Right hindlimb (tissue), 1 donor: ENCODE results near the gene TBC1D5.

Experiments used
- DNase-seq: peaks from one replicate; pipeline ENCODE4 v3.0.0-alpha.2; 2018

TBC1D5 gene

DNA sequence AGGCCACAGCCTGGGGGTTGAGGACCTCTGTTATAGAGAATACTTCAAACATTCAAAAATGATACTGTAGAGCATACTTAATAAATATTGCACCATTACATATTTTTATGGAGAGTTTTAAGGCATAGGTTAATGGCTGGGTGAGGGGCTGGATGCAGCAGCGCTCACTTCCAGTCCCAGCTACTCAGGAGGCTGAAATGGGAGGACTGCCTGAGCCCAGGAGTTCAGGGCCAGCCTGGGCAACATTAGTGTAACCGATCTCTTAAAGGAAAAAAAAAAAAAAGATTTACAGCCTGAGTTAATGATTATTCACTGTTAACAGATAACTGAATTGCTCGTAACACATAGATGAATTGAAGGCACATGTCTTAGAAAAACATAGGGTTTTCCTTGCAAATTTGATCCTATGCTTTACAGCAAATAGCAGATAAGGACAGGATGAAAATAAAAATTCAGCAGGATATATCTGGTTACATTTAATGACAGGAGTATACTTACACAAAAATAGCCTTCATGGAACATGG lies 282.9 kb downstream of the TBC1D5 start:
- no peak for DNase-seq

DNA sequence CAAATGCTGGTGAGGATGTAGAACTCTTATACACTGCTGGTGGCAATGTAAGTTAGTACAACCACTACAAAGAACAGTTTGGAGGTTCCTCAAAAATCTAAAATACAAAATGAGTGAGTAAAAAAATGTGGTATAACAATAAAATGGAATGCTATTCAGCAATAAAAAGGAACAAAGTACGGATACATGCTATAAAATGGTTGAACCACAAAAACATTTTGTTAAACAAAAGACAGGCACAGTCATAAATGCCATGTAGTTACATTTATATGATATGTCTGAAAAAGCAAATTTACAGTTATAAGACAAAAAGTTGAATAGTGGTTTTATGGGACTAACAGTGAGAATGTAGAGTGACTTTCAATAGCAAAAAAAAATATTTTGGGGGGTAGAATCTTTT lies 285.8 kb downstream of the TBC1D5 start:
- DNase-seq: no peak

DNA sequence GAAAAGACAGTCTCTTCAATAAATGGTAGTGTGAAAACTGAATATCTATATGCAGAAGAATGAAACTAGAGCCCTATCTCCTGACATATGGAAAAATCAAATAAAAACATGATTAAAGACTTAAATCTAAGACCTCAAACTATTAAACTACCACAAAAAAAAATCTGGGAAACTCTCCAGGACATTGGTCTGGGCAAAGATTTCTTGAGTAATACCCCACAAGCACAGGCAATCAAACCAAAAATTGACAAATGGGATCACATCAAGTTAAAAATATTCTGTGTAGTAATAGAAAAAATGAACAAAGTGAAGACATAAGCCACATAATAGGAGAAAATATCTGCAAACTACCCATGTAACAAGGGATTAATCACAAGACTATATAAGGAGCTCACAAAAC lies 286.4 kb downstream of the TBC1D5 start:
- DNase-seq: no peak

DNA sequence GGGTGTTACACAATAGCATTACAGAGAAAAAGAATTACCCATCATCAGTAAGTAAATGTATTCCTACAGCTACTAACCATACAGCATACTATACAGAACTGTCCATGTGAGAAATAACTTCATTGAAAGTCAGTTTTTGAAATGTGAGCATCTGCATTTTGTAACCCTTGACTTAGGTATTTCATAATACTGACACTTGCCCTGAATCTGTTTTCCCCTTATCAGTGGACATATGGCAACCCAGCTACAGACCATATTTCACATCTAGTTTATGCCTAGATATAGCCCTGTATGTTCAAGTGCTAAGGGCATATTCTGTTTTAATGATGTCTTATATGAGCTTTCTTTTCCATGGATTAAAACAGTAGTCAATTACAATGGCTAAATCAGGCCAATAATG lies 297.6 kb downstream of the TBC1D5 start:
- DNase-seq: no peak

DNA sequence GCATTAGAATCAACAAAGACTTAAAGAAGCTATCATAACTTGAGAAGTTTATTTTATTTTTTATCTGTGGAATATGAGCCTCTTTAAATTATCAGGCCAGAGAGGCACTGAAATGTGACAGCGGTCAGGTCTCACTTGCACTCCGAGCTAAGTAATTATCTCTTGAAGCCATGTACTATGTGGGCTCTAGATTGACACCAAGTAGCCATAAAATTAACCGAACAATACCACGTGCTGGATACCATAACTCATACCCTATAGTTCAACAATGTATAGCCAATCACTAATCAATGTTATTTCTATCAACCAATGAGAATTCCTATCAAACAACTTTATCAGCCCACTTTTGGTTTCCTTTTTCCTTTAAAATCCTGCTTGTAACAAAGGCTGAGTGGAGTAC lies 299.3 kb downstream of the TBC1D5 start:
- no peak for DNase-seq

DNA sequence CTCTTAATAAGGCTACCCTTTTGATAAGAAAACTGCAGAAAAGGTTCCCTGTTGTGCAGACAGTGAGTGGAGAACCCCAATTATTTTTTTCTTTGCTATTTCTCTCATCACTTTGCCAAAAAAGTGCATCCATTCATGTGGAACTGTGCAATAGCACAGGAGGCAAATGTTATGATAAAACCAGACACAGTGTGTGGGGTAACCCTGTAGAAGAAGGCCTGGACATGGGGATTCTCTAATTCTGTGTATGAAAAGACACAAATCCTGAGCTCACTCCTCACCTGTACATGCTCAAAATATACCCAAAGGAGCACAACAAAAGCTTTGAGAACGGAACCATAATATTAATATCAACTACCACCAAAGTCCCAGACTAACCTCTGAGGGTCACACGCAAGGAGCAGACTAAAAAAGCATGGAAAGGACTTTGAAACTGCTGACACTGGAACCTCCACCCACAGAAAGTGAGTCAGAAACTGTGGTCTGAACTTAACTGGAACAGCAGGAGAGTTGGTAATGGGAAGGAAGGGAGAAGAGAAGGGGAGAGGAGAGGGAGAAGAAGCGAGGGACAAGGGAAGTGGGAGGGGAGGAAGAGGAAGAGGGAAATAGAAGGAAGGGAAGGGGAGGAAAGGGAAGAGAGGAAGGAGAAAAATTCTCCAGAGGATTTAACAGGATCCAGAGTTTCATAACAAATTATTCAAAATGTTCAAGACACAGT lies 299.9 kb downstream of the TBC1D5 start:
- no peak for DNase-seq

DNA sequence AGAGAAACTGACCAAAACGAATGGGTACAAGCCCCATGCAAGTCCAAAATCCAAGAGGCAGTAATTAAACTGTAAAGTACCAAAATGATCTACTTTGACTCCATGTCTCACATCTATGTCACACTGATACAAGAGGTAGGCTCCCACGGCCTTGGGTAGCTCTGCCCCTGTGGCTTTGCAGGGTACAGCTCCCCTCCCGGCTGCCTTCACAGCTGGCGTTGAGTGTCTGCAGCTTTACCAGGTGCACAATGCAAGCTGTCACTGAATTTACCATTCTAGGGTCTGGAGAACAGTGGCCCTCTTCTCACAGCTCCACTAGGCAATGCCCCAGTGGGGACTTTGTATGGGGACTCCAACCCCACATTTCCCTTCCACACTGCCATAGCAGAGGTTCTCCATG lies 308.6 kb downstream of the TBC1D5 start:
- DNase-seq: no peak

DNA sequence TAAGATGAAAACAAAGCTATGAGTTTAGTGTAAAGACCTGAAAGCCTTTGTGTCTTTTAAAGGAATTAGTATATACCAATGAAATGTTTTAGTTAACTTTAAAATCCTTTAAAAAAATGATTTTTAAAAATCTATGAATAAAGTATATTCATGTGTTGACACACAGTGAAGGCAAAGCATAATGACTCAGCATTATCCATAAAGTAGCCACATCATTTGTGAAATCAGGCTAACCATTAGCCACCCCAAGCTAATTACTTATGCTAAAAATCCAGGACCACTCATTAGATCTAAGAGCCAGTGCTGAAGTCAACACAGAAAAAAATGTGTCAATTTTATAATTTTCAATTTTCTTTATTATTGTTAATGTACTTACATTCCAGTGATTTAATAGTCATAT lies 310.2 kb downstream of the TBC1D5 start:
- DNase-seq: no peak

DNA sequence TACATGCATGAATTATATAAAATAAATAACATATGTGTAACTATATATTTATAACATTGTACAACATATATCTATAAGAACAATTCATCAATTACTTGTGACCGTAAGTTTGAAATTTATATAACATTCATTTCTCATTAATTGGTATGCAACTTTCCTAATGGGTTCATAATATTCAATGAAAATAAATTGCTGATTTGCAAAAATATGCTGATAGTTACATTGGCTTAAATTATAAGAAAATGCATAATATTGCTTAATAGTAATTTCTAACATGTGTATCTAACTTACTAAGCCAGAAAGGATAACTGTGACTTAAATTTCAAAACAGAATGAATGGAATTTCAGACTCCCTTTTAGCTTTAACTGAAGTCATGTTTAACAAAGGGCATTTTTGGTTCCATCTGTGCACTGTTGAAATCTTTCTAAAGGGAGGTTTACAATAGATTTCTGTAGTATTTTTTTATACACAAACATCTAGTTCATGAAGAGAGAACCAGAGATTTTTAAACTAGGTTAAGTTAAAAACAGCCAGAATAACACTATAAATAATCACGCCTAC lies 310.9 kb downstream of the TBC1D5 start:
- no peak for DNase-seq

DNA sequence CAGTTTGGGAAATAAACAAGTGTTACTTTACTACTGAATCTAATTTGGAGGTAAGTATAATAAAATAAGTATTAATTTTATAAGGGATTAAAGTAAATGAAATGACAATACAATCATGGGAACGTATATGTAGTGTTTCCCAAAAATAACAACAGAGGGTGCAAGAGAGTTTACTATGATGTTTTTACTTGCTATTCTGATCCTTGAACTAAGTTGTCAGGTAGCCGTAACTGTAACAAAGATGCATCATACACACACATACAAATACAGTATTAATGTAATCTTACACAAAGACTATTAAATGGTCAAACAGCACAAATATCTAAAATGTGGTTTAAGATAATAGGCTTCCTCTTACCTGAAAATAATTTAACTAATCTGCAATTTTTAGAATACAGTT lies 311.4 kb downstream of the TBC1D5 start:
- DNase-seq: no peak

DNA sequence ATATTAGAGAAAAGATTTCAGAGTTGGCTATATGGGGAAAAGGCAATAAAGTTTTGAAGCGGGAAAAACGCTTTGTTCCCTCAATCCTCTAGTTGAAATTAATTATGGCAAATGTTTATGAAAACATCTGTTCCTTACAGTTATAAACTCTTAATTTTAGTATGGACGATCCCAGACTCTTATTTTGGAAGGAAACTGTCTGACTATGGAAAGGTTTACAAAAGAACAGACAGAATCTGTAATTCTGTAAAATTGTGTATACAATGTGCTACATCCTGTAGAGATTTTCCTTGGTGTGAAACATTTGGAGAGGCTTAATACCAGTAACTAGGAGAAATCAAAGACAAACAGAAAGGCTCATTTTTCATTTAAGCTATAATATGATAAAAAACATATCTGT lies 311.8 kb downstream of the TBC1D5 start:
- no peak for DNase-seq

DNA sequence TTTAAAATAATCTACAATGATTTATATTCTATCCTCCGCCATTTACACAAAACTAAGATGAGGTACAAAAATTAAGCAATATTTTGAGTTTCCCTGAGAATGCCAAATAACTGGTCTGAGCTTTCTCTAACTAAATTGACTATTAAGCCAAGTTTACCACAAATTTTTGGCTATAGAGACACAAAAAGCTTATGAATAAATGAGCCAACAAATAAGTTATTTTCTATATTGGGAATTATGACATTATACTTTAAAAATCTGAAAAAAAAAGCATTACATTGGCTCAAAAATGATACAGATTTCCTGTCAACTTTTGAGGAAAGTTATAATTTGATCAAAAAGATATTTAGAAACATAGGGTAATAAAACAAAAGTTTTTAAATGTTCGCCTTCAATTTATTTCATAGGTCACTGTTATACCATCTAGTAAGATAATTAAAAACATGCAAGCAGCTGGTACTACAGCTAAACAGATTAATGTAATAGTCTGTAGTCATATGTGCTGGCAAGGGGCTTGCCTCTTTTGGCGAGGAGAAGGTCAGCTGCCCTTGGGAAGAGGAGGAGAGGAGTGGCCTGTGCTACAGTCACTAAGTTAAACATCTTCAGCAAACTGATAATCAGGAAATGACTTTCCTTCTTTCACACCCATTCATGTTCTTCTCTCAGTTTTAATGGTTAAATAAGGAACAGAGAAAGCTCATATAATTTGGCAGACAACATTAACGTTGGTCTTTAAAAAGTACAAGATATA lies 318.5 kb downstream of the TBC1D5 start:
- no peak for DNase-seq

DNA sequence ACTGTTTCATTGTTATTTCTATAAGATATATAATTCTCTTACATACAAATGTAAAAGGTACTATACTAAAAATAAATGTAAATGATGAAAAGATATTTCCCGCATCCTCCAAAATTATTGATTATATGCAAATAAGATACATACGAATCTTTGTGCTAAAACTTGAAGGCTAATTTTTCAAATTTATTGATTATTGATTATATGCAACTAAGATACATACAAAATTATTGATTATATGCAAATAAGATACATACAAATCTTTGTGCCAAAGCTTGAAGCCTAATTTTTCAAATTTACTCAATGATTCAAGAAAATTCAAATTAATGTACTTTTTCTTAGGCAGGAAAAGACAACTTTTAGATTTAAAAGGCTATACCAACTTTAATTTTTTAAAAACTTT lies 319.8 kb downstream of the TBC1D5 start:
- no peak for DNase-seq

DNA sequence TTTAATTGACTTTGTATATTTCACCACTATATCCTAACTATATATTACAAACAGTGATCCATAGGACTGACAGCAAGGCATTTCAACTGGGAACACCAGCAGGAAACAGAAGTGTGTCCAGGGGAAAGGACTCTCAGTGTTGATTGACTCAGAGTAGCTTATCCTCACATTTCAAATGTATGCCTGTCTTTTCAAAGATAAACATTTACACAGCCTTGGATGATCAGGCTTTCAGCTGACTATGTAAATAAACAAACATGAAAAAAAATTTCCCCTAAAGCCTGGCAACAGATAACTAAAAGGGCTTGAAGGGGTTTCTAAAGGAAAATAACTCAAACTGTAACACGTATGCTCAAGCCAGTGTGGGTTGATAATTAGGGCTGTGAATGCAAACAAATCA lies 321.8 kb downstream of the TBC1D5 start:
- no peak for DNase-seq

DNA sequence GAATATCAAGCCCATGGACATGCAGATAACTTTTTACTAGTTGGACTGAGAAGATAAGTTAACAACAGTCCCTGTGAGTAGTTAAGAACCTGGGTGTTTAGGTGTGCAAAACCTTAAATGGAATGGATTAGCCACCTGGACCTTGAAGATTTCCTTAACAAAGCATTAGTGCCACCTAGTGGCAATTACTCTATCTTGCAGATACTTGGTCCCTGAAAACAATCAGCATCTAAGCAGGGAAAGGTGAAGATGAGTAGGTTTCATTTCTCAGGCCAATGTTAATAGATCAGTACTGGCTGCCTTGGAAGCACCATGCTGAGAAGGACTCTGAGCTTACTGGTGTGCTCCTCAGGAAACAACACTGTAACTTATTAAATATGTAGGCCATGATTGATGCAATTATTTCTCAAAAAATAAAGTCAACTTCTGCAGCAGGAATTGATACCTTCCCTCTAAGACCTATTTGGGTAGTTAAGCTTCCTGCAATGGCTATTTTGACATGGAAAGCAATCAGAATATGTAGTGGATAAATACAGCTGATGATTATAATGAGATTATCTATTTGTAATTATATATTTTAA lies 329.4 kb downstream of the TBC1D5 start:
- no peak for DNase-seq

DNA sequence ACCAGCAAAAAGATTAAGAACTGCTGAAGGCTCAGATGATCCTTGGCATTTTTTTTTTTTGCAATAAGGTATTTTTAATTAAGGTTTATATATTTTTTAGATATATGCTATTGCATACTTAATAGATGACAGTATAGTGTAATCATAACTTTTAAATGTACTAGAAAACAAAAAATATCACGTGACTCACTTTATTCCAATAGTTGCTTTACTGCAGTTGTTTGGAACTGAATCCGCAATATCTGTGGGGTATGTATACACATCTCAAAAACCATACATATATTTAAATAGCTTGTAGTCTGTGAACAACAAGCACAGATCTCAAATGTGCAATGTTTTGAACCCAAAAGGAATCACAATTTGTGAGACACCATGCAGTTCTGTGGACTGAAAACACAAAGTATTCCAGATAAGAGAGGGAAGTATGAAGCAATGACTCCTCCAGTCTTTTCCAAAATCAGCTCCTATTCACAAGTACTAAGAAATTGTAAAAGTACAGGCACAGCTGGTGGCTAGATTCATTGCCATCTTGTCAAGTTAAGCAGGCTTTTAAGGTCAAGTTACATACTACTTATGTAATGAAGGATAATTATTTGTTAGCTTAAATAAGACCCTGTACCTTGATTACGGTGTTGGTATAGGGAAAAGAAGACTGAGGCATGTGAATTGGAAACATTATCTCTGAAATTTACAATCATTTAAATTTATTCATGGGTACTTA lies 331.1 kb downstream of the TBC1D5 start:
- no peak for DNase-seq

DNA sequence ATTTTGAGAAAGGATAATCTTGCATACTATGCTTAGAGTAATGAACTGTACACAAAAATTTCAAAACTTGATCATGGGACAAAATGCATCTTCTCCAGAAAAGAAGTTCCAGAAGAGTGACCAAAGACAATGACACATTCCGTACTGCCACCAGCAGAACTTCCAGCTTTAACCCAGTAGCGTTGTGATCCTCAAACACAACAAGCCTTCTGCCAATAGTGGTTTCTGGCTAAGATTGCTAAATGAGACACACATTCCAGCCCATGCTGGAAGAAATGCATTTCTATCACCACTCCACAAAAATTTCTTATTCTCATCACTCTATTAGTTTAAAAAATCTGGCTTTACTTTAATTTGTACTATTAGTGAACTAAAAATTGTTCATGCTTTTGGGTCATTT lies 334.9 kb downstream of the TBC1D5 start:
- DNase-seq: no peak

DNA sequence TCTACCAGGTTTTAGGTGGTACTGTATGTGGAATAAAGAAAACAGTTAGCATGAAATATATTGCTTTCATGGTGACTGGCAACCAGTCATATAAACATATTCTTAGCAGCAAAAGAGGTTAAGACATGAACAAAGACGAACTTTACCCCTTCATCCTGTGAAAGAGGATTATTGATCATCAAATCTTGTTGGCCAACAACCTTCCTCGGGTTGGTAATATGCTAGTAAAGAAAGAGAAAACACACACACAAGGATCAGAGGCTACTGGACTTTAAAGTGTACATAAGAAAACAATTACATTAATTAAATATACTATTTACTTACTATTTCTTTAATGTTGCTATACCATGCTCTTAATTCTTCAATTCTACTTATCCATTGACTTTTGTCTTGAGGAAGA lies 337.9 kb downstream of the TBC1D5 start:
- no peak for DNase-seq

DNA sequence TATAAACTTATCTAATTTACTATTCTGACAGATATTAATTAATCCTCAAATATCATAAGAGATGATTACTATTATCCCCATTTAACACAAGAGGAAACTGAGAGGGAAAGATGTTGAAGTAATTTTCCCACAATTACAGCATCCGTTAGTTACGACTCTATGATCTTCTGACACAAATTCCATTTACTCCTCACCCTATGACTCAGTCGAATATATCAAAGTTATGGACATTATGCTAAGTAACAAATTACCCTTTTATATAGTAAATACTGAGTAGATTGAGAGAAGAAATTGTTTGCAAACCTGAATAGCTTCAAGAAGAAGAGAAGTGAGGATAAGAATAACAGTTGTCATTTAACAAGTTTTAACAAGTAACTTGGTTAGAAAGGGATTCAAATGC lies 340.0 kb downstream of the TBC1D5 start:
- DNase-seq: no peak

DNA sequence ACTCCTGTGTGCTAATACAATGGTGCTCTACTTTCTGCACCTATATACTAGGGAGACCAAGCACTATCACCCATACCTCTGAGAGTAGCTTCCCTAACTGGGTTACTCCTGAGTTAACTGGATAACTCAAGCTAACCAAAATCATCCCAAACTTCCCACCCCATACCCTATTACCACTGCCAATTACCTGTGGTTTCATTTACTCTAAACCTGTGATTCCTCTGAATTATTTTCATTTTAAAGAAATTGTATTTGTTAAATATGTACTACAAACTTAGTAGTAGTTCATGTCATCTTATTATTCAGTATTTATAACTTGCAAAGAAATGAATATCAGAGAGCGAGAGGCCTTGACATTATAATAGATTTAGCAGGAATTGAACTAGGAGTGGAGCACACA lies 340.5 kb downstream of the TBC1D5 start:
- no peak for DNase-seq

DNA sequence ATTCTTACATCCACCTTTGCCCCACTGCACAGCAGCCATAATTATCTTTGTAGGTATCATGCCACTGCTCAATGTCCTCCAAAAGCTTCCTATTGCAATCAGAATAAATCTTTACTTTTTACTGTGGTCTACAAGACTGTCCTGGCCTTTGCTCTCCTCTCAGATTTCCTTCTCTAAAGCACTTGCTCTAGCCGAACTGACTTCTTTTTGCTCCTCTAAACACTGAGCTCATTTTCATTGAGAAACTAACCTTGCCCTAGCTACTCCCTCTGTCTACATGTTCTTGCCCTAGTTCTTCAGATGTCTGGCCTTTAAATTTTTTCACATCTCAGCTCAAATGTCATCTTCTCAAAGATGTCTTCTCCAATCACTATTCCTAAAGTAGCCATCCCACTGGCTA lies 342.8 kb downstream of the TBC1D5 start:
- no peak for DNase-seq

DNA sequence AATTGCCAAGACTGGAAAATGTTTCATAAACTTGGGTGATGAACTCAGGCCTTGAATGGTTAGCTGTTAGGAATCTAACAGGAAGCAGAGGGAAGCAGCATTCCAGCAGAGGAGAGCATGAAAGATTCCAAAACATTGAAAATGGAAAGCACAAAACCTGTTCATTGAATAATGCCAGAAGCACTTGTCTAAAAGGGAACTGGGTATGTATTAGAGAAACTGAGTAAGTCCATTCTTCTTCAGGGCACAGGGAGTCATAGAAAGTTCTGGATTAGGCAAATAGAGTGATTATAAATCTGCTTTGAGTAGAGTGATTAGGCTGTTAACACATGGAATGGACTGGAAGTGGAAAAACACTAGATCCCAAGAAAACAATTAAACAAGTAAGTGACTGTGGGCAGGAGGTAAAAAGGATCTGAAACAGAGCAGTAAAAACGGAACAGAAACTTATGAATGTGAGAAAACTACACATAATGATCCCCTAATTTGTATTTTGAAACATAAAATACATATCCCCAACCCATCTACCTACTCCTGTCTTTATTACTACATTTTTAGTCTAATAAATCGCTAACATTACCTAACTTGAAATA lies 343.4 kb downstream of the TBC1D5 start:
- no peak for DNase-seq

DNA sequence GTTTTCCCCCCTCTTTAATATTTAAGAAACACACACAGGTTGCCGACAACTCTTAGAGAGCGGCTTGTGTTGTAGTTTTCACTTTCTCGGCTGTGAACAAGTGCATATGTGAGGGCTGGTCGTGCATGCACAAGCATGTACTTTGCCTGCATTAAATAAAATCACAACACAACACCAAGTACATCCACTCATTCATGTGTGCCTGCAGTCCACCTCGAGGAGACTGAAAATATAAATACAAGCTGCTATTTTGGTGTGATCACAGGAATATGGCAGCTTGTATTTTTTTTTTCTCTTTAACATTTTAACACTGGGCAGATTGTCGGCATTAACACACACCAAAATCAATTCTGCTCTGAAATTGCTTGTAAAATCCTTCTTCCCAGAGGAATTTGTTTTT lies 346.4 kb downstream of the TBC1D5 start:
- DNase-seq: no peak
